GM23338 (cell line): ENCODE measurements around the gene KIAA1217. TPM values are rescaled to one million over a fixed set of nuclear protein-coding genes. Genes with fewer than 3 reads are reported as not detected.

Experiments
- ATAC-seq: fragments of 200-7000 bp; cut with Tn5 transposase; 3 replicates; pipeline ENCODE4 v1.9.1; 2020
- DNase-seq: peaks from one replicate; pipeline ENCODE4 v3.0.0-alpha.2; 2015; ENCODE audit warnings: low spot score
- H2AFZ ChIP-seq: fragments of 200-600 bp; sonication (generic); 2 replicates; pipeline ENCODE4 v1.8.0; 2016; ENCODE audit warnings: antibody characterized with exemption, mild to moderate bottlenecking, moderate library complexity
- H3F3A ChIP-seq: fragments of 200-600 bp; sonication (generic); replicated peaks from 2 replicates; pipeline ENCODE4 v1.8.0; 2017; ENCODE audit warnings: antibody characterized with exemption, mixed run types, low read depth
- H3K27ac ChIP-seq: fragments of 200-600 bp; sonication (generic); 2 replicates; pipeline ENCODE4 v1.6.1; 2016; ENCODE audit warnings: low read depth
- H3K27me3 ChIP-seq: fragments of 200-600 bp; sonication (generic); 2 replicates; pipeline ENCODE4 v1.8.0; 2016; ENCODE audit warnings: mild to moderate bottlenecking, mixed run types, moderate library complexity; ENCODE audit not compliant: insufficient read depth
- H3K36me3 ChIP-seq: fragments of 200-600 bp; sonication (generic); 2 replicates; pipeline ENCODE4 v1.8.0; 2016; ENCODE audit warnings: mild to moderate bottlenecking; ENCODE audit not compliant: insufficient read depth
- H3K4me1 ChIP-seq: fragments of 200-600 bp; sonication (generic); 2 replicates; pipeline ENCODE4 v1.8.0; 2016; ENCODE audit warnings: mild to moderate bottlenecking, moderate library complexity; ENCODE audit not compliant: insufficient read depth
- H3K4me2 ChIP-seq: fragments of 200-600 bp; sonication (generic); 2 replicates; pipeline ENCODE4 v1.7.1; 2017; ENCODE audit warnings: mixed run types
- H3K4me3 ChIP-seq: fragments of 200-600 bp; sonication (generic); 2 replicates; pipeline ENCODE4 v1.6.1; 2016; ENCODE audit warnings: mixed run types
- H3K79me2 ChIP-seq: fragments of 200-600 bp; sonication (generic); replicated peaks from 2 replicates; pipeline ENCODE4 v1.8.0; 2017; ENCODE audit warnings: mild to moderate bottlenecking; ENCODE audit not compliant: insufficient read depth
- H3K9me2 ChIP-seq: fragments of 200-600 bp; sonication (generic); 2 replicates; pipeline ENCODE4 v1.8.0; 2017; ENCODE audit not compliant: insufficient read depth
- H4K20me1 ChIP-seq: fragments of 200-600 bp; sonication (generic); replicated peaks from 2 replicates; pipeline ENCODE4 v1.8.0; 2017; ENCODE audit warnings: mild to moderate bottlenecking; ENCODE audit not compliant: insufficient read depth
- H3K27ac Mint-ChIP-seq: 2 replicates; pipeline ENCODE4 v1.8.0; 2020; ENCODE audit warnings: inconsistent platforms, mild to moderate bottlenecking, moderate library complexity, mixed read lengths
- H3K27me3 Mint-ChIP-seq: 3 replicates; pipeline ENCODE4 v1.8.0; 2022; ENCODE audit warnings: low read depth, mild to moderate bottlenecking, moderate library complexity, mixed read lengths, inconsistent platforms; ENCODE audit not compliant: insufficient read depth, poor library complexity
- H3K36me3 Mint-ChIP-seq: 3 replicates; pipeline ENCODE4 v1.8.0; 2021; ENCODE audit warnings: low read depth, mild to moderate bottlenecking, inconsistent platforms, moderate library complexity, mixed read lengths
- H3K4me1 Mint-ChIP-seq: 3 replicates; pipeline ENCODE4 v1.8.0; 2020; ENCODE audit warnings: mild to moderate bottlenecking, inconsistent platforms, mixed read lengths
- H3K4me3 Mint-ChIP-seq: 3 replicates; pipeline ENCODE4 v1.8.0; 2021; ENCODE audit warnings: moderate library complexity, mild to moderate bottlenecking, inconsistent platforms, mixed read lengths
- H3K9me3 Mint-ChIP-seq: 3 replicates; pipeline ENCODE4 v1.8.0; 2020; ENCODE audit warnings: moderate library complexity, mild to moderate bottlenecking, inconsistent platforms, mixed read lengths
- CREB1 ChIP-seq: fragments of 250-450 bp; sonication (Bioruptor Pico); IDR thresholded peaks from 2 replicates; pipeline ENCODE4 v1.5.0; 2020; ENCODE audit warnings: low read depth, mild to moderate bottlenecking, moderate library complexity
- EZH2phosphoT487 ChIP-seq: fragments of 200-600 bp; sonication (generic); IDR thresholded peaks from one replicate; pipeline ENCODE4 v1.8.1; 2018; ENCODE audit warnings: antibody characterized with exemption; ENCODE audit not compliant: unreplicated experiment
- POLR2AphosphoS5 ChIP-seq: IDR thresholded peaks from 2 replicates; pipeline ENCODE4 v1.6.1; 2016; ENCODE audit warnings: antibody characterized with exemption, low read depth
- ZNF114 ChIP-seq: fragments of 250-450 bp; sonication (Bioruptor Pico); IDR thresholded peaks from 2 replicates; pipeline ENCODE4 v1.5.0; 2020; ENCODE audit warnings: mild to moderate bottlenecking, moderate library complexity
- polyA plus RNA-seq: library from polyadenylated mRNA; unstranded; fragments of >200 nt; fragmentation: Nextera tagmentation; extraction: Ambion mirVana; gene quantifications from 2 replicates; pipeline ENCODE4 v1.2.1, GENCODE V29; 2016
- total RNA-seq: library from RNA; depleted of rRNA; stranded (reverse); fragments of >200 nt; shearing (Covaris generic); gene quantifications from 2 replicates; pipeline ENCODE4 v1.2.3, GENCODE V29; 2014
- TF ChIP-seq, protein P1 (sequence below): IDR thresholded peaks from 2 replicates; pipeline ENCODE4 v1.6.1; 2016; ENCODE audit warnings: antibody characterized with exemption
- TF ChIP-seq, protein P2 (sequence below), 2 experiments: fragments of 200-600 bp in 1 of 2; sonication (generic) in 1 of 2; conservative IDR thresholded peaks; 2 replicates each; pipeline versions ENCODE4 v1.5.1 to v1.6.1; 2016 to 2017; ENCODE audit warnings: antibody characterized with exemption in 2 of 2, low read depth in 2 of 2, mild to moderate bottlenecking in 2 of 2, moderate library complexity in 1 of 2

KIAA1217 gene
- total and polyA plus RNA-seq, 2 experiments from 2014 or later: 6.4 to 9.1 TPM

DNA sequence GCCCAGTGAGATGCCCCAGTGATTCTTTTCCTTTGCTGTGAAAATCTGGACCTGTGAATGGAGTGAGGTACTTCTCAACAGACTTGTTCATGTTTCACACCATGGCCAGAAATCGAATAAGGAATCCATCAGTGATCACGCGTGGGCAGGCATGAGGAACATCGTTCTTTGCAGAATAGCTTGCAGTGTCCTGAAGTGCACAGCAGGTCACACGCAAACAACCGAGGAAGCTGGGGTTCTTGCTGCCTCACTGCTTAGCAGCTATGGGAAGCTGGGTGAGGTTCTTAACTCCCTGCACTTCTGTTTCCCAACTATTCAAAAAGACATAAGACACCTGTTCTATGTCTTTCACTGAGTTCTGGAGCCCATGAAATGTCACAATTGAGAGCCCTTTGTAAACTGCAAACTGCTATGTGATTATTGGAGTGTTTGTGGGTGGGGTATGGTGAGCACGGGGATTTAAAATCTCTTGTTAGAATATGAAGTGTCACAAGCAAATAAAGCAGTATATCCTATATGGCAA lies 253.4 kb downstream of the KIAA1217 start:
- no peak for DNase-seq
- Mint-ChIP-seq H3K4me3 (no peak overlapping the region), H3K9me3 (no peaks in the 10 kb centered on the region), H3K36me3 (no peaks in the 10 kb centered on the region), H3K27ac (no peak overlapping the region), H3K27me3 (no peaks in the 10 kb centered on the region), H3K4me1 (peaks cover 26% of the 10 kb centered on the region)
- no peaks in the 10 kb centered on the region; the same call in 1 of the 2 replicates for H4K20me1 ChIP-seq
- no peaks in the 10 kb centered on the region for H3K27me3 ChIP-seq
- H3K9me2 ChIP-seq: 0 out of 2 replicates have a peak, but pooled peaks cover 4% of the 10 kb centered on the region
- no peak overlapping the region for H3K4me3 ChIP-seq
- no peak overlapping the region for H3K4me2 ChIP-seq
- H3K36me3 ChIP-seq: no peaks in the 10 kb centered on the region
- no peaks in the 10 kb centered on the region for H3K79me2 ChIP-seq
- peaks cover 5% of the 10 kb centered on the region; the same call in 1 of the 2 replicates for H3K4me1 ChIP-seq
- ATAC-seq: no peak
- H2AFZ ChIP-seq: no peak overlapping the region
- H3K27ac ChIP-seq: no peak overlapping the region
- TF ChIP-seq, protein P1, sequence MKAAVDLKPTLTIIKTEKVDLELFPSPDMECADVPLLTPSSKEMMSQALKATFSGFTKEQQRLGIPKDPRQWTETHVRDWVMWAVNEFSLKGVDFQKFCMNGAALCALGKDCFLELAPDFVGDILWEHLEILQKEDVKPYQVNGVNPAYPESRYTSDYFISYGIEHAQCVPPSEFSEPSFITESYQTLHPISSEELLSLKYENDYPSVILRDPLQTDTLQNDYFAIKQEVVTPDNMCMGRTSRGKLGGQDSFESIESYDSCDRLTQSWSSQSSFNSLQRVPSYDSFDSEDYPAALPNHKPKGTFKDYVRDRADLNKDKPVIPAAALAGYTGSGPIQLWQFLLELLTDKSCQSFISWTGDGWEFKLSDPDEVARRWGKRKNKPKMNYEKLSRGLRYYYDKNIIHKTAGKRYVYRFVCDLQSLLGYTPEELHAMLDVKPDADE: no peak
- TF ChIP-seq, protein P2, sequence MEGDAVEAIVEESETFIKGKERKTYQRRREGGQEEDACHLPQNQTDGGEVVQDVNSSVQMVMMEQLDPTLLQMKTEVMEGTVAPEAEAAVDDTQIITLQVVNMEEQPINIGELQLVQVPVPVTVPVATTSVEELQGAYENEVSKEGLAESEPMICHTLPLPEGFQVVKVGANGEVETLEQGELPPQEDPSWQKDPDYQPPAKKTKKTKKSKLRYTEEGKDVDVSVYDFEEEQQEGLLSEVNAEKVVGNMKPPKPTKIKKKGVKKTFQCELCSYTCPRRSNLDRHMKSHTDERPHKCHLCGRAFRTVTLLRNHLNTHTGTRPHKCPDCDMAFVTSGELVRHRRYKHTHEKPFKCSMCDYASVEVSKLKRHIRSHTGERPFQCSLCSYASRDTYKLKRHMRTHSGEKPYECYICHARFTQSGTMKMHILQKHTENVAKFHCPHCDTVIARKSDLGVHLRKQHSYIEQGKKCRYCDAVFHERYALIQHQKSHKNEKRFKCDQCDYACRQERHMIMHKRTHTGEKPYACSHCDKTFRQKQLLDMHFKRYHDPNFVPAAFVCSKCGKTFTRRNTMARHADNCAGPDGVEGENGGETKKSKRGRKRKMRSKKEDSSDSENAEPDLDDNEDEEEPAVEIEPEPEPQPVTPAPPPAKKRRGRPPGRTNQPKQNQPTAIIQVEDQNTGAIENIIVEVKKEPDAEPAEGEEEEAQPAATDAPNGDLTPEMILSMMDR (conservative IDR thresholded peaks at IDR 0.05; ENCODE audit: low read depth in 2 of 2): no peak
- TF ChIP-seq EZH2phosphoT487: no peak
- TF ChIP-seq CREB1 (CRISPR knock-in tag): no peak
- H3F3A ChIP-seq: no peaks in the 10 kb centered on the region

DNA sequence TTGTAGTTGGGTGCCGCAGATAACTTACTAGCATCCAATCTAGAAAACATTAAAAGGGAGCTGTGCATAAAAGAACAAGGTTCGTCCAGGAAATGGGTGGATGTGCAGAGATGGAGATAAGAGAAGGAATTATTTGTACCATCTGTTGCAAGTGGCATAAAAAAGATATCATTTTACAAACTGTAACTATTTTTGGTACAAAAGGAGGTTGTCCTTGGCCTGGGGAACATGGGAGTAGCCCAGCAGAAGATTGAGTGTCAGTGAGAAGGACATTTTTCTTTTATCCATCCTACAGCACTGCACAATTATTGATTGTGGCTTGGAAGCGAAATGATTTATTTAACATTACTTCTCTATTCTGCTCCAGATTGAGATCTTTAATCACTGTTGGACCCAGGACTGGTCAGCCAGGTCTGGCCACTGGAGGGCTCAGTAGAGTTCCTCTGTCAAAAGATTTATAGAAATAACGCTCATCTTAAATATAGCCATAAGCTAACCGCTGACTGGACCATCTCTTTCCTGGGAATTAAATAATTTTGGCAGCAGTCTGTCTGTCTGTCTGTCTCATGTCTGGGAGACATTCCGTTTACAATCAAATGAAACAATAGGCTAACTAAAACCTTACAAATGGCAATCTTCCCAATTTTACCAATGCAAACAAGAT lies 254.1 kb downstream of the KIAA1217 start:
- H3K9me2 ChIP-seq: 0 out of 2 replicates have a peak, but pooled peaks cover 4% of the 10 kb centered on the region
- peaks cover 5% of the 10 kb centered on the region; the same call in 1 of the 2 replicates for H3K4me1 ChIP-seq
- Mint-ChIP-seq H3K9me3 (no peaks in the 10 kb centered on the region), H3K27me3 (no peaks in the 10 kb centered on the region), H3K27ac (no peak overlapping the region), H3K4me3 (no peak overlapping the region), H3K36me3 (no peaks in the 10 kb centered on the region), H3K4me1 (peaks cover 21% of the 10 kb centered on the region)
- DNase-seq (no peak), ATAC-seq (no peak)
- H3K27ac ChIP-seq: no peak overlapping the region
- no peaks in the 10 kb centered on the region for H3K36me3 ChIP-seq
- no peaks in the 10 kb centered on the region for H3K79me2 ChIP-seq
- H4K20me1 ChIP-seq: no peaks in the 10 kb centered on the region; the same call in 1 of the 2 replicates
- H3K4me2 ChIP-seq: no peak overlapping the region
- no peaks in the 10 kb centered on the region for H3K27me3 ChIP-seq
- H2AFZ ChIP-seq: no peak overlapping the region
- TF ChIP-seq, protein P2 (conservative IDR thresholded peaks at IDR 0.05; ENCODE audit: low read depth in 2 of 2): peak; percentile 35 to 38; a peak in 3 of 4 replicates
- TF ChIP-seq ZNF114 (CRISPR knock-in tag) (no peak), CREB1 (CRISPR knock-in tag) (no peak), POLR2AphosphoS5 (no peak)
- TF ChIP-seq, protein P1: no peak
- H3F3A ChIP-seq: no peaks in the 10 kb centered on the region
- no peak overlapping the region for H3K4me3 ChIP-seq
